ENCODE measurements around the gene AMH. TPM values are rescaled to one million over a fixed set of nuclear protein-coding genes. Genes with fewer than 3 reads are reported as not detected.

AMH gene
- polyA plus RNA-seq, 1 experiment = 0.66 TPM

DNA sequence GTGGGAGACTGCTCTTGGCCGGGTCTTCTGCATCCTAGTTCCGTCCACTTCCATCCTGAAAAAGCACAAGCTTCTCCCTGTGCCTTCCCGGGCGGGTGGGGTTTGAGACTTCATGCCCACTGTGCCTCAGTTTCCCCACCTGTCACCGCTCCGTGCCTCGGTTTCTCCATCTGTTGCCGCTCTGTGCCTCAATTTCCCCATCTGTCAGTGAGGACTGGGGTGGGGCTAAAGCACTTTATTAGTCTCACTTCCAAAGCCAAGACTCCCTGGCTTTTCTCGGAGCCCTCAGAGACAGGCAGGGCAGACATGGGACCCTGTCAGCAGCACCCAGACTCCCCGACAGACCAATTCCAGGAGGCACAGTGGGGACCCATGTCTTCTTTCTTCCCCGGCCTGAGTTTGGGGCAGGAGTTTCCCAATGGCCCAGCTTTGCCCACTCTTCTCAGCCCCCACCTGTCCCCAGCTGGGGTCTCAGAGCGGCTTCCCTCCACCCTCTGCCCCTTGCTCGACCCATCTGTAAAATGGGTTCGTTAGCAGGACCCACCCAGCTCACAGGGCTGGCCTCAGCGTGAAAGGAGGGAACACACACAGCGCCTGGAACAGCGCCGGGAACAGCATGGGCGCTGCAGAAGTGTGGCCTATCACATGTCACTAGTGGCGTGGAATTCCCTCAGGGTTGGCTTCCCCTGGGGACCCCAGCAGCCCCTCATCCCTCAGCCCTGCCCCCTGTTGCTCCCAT is 37.4 kb downstream of the AMH start:
- DNase-seq (ENCODE audit: low read depth) = no peak
- Histone ChIP-seq H3K27me3 (ENCODE audit: control insufficient read depth, insufficient read depth, low read length) (peaks cover 27% of the 10 kb centered on the region), H3K36me3 (ENCODE audit: control insufficient read depth, insufficient read depth, low read length) (no peaks in the 10 kb centered on the region), H3K4me3 (ENCODE audit: low read depth, low read length) (no peak overlapping the region)
- TF ChIP-seq, protein P1, sequence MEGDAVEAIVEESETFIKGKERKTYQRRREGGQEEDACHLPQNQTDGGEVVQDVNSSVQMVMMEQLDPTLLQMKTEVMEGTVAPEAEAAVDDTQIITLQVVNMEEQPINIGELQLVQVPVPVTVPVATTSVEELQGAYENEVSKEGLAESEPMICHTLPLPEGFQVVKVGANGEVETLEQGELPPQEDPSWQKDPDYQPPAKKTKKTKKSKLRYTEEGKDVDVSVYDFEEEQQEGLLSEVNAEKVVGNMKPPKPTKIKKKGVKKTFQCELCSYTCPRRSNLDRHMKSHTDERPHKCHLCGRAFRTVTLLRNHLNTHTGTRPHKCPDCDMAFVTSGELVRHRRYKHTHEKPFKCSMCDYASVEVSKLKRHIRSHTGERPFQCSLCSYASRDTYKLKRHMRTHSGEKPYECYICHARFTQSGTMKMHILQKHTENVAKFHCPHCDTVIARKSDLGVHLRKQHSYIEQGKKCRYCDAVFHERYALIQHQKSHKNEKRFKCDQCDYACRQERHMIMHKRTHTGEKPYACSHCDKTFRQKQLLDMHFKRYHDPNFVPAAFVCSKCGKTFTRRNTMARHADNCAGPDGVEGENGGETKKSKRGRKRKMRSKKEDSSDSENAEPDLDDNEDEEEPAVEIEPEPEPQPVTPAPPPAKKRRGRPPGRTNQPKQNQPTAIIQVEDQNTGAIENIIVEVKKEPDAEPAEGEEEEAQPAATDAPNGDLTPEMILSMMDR (IDR thresholded peaks at IDR 0.05; ENCODE audit: insufficient read depth, low read depth, low read length) = no peak
- ChIA-PET POLR2A (no interaction called here), CTCF (interaction anchor here (0.6 to 5.3 kb wide), 2 partner anchors 12 to 194 kb away, joined by 7 to 34 read pairs; no protein-coding TSS in a partner anchor)

GRCh38 chr19:2287585-2288337 is 38.6 kb downstream of the AMH start:
- Histone ChIP-seq H3K36me3 (ENCODE audit: control insufficient read depth, insufficient read depth, low read length) (no peaks in the 10 kb centered on the region), H3K4me3 (ENCODE audit: low read depth, low read length) (no peak overlapping the region), H3K27me3 (ENCODE audit: control insufficient read depth, insufficient read depth, low read length) (peaks cover 27% of the 10 kb centered on the region)
- CTCF ChIA-PET = interaction anchor here (5.3 kb wide), 1 partner anchor 13 kb away, joined by 34 read pairs; no protein-coding TSS in a partner anchor
- DNase-seq (ENCODE audit: low read depth) = no peak
- TF ChIP-seq, protein P1 (IDR thresholded peaks at IDR 0.05; ENCODE audit: insufficient read depth, low read depth, low read length) = no peak
- POLR2A ChIA-PET = no interaction called here

DNA sequence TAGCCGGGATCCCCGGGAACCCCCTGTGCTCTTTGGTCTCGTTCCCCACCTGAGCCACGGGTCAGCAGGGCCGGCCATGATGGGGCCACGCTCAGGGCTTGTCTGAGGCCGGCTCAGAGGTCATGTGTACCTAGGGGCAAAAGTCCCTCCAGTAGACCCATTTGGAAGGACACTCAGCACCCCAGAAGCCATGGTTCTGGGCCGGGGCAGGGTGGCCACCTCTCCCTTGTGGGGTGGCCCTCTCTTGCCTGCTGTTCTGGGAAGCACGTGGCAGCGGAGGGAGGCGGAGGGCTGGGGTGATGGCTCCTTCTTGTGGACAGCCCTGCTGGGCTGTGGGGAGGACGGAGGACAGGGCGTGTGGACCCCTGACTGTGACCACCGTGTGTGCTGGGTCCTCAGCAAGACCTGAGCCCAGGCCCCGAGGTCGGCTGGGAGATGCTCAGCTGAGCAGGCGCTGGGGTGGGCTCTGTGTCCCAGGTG is 39.3 kb downstream of the AMH start:
- Histone ChIP-seq H3K36me3 (ENCODE audit: control insufficient read depth, insufficient read depth, low read length) (no peaks in the 10 kb centered on the region), H3K4me3 (ENCODE audit: low read depth, low read length) (no peak overlapping the region), H3K27me3 (ENCODE audit: control insufficient read depth, insufficient read depth, low read length) (peaks cover 27% of the 10 kb centered on the region)
- CTCF ChIA-PET = interaction anchor here (0.7 to 5.3 kb wide), 3 partner anchors 14 to 45 kb away, joined by 3 to 34 read pairs (median 4); no protein-coding TSS in a partner anchor
- TF ChIP-seq, protein P1 (IDR thresholded peaks at IDR 0.05; ENCODE audit: insufficient read depth, low read depth, low read length) = no peak
- no peak for DNase-seq (ENCODE audit: low read depth)
- POLR2A ChIA-PET = no interaction called here

DNA sequence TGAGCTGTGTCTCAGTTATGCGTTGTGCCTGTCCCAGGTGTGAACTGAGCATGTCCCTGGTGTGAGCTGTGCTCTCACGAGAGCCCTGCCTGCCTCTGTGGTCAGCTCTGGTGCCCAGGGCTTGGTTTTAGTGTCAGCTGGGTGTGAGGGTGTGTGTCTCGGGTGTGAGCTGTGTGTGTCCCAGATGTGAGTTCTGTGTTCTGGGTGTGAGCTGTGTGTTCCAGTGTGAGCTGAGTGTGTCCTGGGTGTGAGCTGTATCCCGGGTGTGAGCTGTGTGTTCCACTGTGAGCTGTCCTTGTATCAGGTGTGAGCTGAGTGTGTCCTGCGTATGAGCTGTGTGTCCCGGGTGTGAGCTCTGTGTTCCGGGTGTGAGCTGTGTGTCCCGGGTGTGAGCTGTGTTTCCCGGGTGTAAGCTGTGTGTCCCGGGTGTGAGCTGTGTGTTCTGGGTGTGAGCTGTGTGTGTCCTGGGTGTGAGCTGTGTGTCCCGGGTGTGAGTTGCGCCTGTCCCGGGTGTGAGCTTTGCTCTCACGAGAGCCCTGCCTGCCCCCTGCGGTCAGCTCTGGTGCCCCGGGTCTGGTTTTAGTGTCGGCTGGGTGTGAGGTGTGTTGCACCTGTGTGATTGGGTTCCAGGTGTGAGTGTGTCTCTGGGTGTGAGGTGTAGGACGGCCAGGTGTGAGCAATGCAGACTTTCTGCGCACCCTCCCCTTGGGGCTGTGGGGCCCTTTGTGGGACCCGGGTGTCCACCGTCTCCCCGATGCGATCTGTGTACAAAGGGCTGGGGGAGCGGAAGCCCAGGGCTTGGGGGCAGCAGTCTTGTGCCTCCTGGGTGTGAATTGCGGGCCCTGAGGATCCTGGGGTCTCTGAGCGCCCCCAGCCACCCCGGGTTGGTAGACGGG is 39.9 kb downstream of the AMH start:
- TF ChIP-seq, protein P1 (IDR thresholded peaks at IDR 0.05; ENCODE audit: insufficient read depth, low read depth, low read length) = no peak
- CTCF ChIA-PET = interaction anchor here (0.7 to 5.3 kb wide), 5 partner anchors 14 to 133 kb away, joined by 3 to 34 read pairs (median 4); no protein-coding TSS in a partner anchor
- POLR2A ChIA-PET = no interaction called here
- Histone ChIP-seq H3K4me3 (ENCODE audit: low read depth, low read length) (no peak overlapping the region), H3K27me3 (ENCODE audit: control insufficient read depth, insufficient read depth, low read length) (peaks cover 27% of the 10 kb centered on the region), H3K36me3 (ENCODE audit: control insufficient read depth, insufficient read depth, low read length) (no peaks in the 10 kb centered on the region)
- DNase-seq (ENCODE audit: low read depth) = no peak

Data from BJ (cell line).